Measurements from ENCODE around the gene KRTAP6-2. TPM values are rescaled to one million over a fixed set of nuclear protein-coding genes. Genes with fewer than 3 reads are reported as not detected.

The KRTAP6-2 gene
- total RNA-seq, 1 experiment from 2014 or later = not detected

DNA sequence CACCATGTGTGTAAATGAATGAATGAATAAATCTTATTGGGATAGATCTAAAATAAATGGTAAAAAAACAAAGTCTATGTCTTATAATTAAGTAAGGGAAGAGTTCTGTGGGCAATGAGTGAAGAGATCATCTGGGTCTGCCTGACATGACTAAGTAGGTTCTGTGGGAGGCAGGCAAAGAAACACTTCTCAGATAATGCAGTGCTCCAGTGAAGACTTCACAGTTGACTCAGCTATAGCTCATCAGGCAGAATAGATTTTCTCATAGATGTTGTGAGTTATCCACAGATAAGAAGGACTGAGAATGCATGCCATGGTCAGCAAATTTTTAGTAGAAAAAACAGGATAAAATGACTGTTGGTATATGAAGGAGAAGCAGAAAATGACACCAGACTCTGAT lies 20.9 kb downstream of the KRTAP6-2 start:
- ChIA-PET POLR2A (no interaction called here), CTCF (no interaction called here), RAD21 (ENCODE audit: low non-redundant PET in 1 of 2, low total read pairs in 2 of 2, uncharacterized antibody in 2 of 2, unreplicated experiment in 2 of 2) (no interaction called here)
- H3K36me3 ChIP-seq (ENCODE audit: control insufficient read depth in 1 of 2, insufficient read depth in 2 of 2, low read length in 2 of 2) = no peaks in the 10 kb centered on the region
- H3K4me3 ChIP-seq (replicated peaks in 1 of 2; ENCODE audit: low read depth in 1 of 2, low read length in 2 of 2) = no peak overlapping the region
- no peak overlapping the region for H3K4me2 ChIP-seq (ENCODE audit: low read length)
- no peak for TF ChIP-seq EZH2phosphoT487 (IDR thresholded peaks at IDR 0.05; ENCODE audit: borderline replicate concordance)
- TF ChIP-seq SRF (IDR thresholded peaks at IDR 0.05; ENCODE audit: low read depth) = no peak
- TF ChIP-seq CTCF (IDR thresholded peaks at IDR 0.05 in 2 of 3, conservative IDR thresholded peaks at IDR 0.05 in 1 of 3; ENCODE audit: borderline replicate concordance in 1 of 3, insufficient read depth in 1 of 3, low read depth in 2 of 3, low read length in 2 of 3) = no peak
- no peak for TF ChIP-seq POLR2A (IDR thresholded peaks at IDR 0.05; ENCODE audit: borderline replicate concordance, extremely low read depth, insufficient read depth, insufficient read length)
- no peak for TF ChIP-seq POLR2AphosphoS5 (IDR thresholded peaks at IDR 0.05; ENCODE audit: low read depth, low read length)
- TF ChIP-seq SP1 (IDR thresholded peaks at IDR 0.05; ENCODE audit: low read depth) = no peak
- no peaks in the 10 kb centered on the region for H4K20me1 ChIP-seq (ENCODE audit: insufficient read depth)
- no peak overlapping the region for H2AFZ ChIP-seq (ENCODE audit: low read depth, low read length, poor library complexity, severe bottlenecking)
- peaks cover 22 to 29% of the 10 kb centered on the region in 2 experiments; a peak in 3 of 4 replicates for H3K9me3 ChIP-seq (ENCODE audit: control insufficient read depth in 1 of 2, insufficient read depth in 1 of 2, low read depth in 1 of 2, low read length in 2 of 2)
- DNase-seq (ENCODE audit: low read depth, low spot score) (no peak), ATAC-seq (no peak)
- no peaks in the 10 kb centered on the region for H3K79me2 ChIP-seq (ENCODE audit: insufficient read depth, low read length)
- no peaks in the 10 kb centered on the region for H3K9me2 ChIP-seq (ENCODE audit: insufficient read depth)
- no peak overlapping the region for H3K9ac ChIP-seq (ENCODE audit: low read length)
- no peaks in the 10 kb centered on the region for H3K27me3 ChIP-seq (ENCODE audit: insufficient read depth, low read length)
- intact Hi-C loops (cut with micrococcal nuclease) = no loop called here
- no peak overlapping the region for H3K27ac ChIP-seq (ENCODE audit: low read depth, low read length)
- no TSS peak for BruUV-seq (replicated peaks)
- no peaks in the 10 kb centered on the region for H3K4me1 ChIP-seq (ENCODE audit: control insufficient read depth in 1 of 2, insufficient read depth in 2 of 2, low read length in 2 of 2)

- Histone ChIP-seq H3K9ac (ENCODE audit: low read length) (no peak overlapping the region), H3K9me3 (ENCODE audit: control insufficient read depth in 1 of 2, insufficient read depth in 1 of 2, low read depth in 1 of 2, low read length in 2 of 2) (peaks cover 4 to 26% of the 10 kb centered on the region in 2 experiments; a peak in 3 of 4 replicates), H3K4me3 (replicated peaks in 1 of 2; ENCODE audit: low read depth in 1 of 2, low read length in 2 of 2) (no peak overlapping the region), H3K9me2 (ENCODE audit: insufficient read depth) (no peaks in the 10 kb centered on the region), H3K4me2 (ENCODE audit: low read length) (no peak overlapping the region), H3K79me2 (ENCODE audit: insufficient read depth, low read length) (no peaks in the 10 kb centered on the region), H3K27me3 (ENCODE audit: insufficient read depth, low read length) (no peaks in the 10 kb centered on the region), H3K4me1 (ENCODE audit: control insufficient read depth in 1 of 2, insufficient read depth in 2 of 2, low read length in 2 of 2) (no peaks in the 10 kb centered on the region), H3K27ac (ENCODE audit: low read depth, low read length) (no peak overlapping the region), H2AFZ (ENCODE audit: low read depth, low read length, poor library complexity, severe bottlenecking) (no peak overlapping the region), H3K36me3 (ENCODE audit: control insufficient read depth in 1 of 2, insufficient read depth in 2 of 2, low read length in 2 of 2) (no peaks in the 10 kb centered on the region), H4K20me1 (ENCODE audit: insufficient read depth) (no peaks in the 10 kb centered on the region)
- no peak for TF ChIP-seq SP1 (IDR thresholded peaks at IDR 0.05; ENCODE audit: low read depth)
- ATAC-seq (no peak), DNase-seq (ENCODE audit: low read depth, low spot score) (no peak)
- CTCF ChIA-PET = no interaction called here
- no TSS peak for BruUV-seq (replicated peaks)
- POLR2A ChIA-PET = no interaction called here
- intact Hi-C loops (cut with micrococcal nuclease) = no loop called here
- RAD21 ChIA-PET (ENCODE audit: low non-redundant PET in 1 of 2, low total read pairs in 2 of 2, uncharacterized antibody in 2 of 2, unreplicated experiment in 2 of 2) = no interaction called here
Measured at GRCh38 chr21:30567617-30568016, 31.1 kb downstream of the KRTAP6-2 start.

Measured in HCT116 (cell line).